Central memory CD4-positive, alpha-beta T cell (primary cell): ENCODE data around the gene CERS6.
"Not testable (repeated sequence)": the region's sequence is repeated elsewhere in the genome, so short reads cannot be mapped to it uniquely, and the experiment has no call there.

ENCODE experiments used
- DNase-seq: peaks from one replicate; pipeline ENCODE4 v3.0.0; 2022

Gene CERS6

DNA sequence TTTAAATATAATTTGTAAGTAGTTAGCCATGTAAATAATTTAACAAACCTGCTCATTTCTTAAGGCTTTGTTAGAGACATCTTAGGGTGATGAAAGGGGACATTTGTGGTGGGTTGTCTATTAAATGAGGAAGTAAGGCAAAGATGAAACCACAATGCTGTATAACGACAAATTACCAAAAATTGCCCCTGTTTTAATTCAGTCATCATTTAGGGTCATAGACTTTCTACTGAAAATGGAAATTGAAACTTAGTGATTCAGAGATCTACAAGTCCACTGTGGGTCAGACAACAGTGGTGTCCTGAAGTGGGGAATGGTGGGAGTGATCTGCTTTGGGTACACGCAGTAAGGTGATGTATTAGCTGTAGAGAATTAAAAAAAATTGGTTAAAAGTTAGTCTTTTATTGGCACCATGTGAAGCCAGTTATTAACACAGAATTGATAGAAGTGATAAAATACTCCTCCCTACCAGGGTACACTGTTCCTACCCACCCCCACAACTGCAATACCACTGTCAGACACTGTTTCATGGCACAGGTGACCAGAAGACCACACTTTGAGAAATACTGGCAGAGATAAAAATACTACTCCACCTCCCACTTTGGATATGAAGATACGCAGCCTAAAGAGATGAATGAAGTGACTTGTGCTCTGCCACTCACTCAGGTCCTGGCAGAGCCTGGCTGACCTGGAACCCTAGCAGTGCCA, 13.4 kb downstream of the CERS6 start:
- DNase-seq: no peak

DNA sequence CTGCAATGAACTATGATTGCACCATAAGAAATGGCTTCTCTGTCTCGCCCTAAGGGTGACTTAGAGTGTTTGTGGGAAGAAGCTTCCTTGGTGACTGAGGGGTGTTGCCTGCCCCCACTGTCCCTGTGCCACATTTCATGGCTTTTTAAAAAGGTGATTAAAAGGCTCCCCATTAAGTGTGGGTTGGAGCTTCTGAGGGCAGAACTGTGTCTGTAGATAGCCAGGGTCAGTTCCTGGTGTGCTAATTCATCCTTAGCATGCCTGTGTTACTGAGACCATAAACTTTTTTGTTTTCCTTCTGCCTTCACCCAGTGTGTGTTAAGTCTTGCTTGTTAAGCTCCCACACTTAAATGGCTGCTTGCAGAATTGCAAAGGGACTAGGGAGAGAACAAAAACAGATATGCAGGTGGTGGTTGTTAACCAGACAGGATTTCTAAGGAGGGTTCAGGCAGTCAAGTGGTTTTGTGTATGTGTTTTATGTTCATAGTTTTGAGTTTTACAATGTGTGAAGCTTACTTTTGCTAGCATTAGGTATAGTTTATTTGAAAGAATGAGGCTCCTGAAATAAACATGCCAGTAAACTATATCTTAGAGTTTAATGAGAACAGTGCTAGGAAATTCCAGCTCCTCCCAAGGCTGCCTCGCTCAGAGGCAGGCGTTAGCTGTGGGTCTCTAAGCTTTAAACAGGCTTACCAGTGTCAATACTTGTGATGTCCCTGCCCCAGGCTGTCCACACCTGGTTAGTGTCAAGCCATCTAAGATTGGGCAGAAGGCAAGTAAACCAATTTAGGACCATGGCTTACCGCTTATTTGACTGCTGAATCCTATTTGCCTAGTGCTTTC, 14.5 kb downstream of the CERS6 start:
- DNase-seq: no peak

DNA sequence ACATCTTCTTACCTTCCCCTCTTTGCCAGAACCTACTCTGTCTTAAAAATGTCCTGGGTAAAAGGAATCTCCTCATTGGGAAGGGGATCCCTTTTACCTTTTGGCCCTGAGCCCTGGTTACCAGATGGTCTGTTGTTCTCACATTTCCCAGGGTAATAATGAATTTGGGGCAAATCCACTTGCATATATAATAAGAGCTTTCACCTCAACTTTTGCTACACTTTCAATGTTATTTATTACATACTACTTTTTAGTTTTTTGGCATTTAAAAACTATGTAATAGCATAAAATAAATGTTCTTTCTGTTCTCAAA, 15.0 kb downstream of the CERS6 start:
- no peak for DNase-seq

DNA sequence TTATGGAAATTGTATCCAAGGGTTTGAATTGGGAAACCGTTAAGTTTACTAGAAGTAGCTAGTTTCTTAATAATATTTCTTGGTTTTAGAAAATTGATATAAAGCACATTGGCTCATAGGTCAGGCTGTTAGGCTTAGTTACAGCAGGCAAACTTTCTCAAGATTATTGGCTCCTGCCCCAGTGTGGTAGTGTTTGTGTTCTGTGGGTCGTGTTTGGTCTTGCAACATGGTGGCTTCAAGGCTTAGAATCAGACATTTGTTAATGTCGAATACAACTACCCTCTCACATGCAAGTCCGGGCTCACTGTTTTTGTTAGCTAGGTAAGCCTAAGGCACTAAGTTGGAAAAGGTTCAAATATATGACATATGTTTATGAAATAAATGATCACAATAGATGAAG, 19.6 kb downstream of the CERS6 start:
- DNase-seq: no peak

GRCh38 chr2:168478206-168478605, 22.1 kb downstream of the CERS6 start:
- DNase-seq: no peak

DNA sequence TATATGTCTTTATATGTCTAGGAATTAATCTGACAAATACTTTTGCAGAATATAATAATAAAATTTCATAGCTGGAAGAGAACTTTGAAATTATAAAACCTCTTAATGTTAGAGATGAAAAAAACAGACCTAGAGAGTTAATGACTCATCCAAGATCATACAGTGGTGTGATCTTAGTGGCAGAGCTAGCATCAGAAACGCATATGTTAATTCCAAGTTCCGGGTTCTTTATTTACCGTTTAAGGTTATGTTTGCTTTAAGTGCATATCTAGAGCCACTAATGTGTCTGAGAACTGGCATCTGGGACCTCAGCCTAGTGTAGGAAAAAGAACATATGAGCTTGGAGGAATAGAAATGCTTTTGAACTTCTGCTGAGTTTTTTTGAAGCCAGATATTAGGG, 24.3 kb downstream of the CERS6 start:
- no peak for DNase-seq

DNA sequence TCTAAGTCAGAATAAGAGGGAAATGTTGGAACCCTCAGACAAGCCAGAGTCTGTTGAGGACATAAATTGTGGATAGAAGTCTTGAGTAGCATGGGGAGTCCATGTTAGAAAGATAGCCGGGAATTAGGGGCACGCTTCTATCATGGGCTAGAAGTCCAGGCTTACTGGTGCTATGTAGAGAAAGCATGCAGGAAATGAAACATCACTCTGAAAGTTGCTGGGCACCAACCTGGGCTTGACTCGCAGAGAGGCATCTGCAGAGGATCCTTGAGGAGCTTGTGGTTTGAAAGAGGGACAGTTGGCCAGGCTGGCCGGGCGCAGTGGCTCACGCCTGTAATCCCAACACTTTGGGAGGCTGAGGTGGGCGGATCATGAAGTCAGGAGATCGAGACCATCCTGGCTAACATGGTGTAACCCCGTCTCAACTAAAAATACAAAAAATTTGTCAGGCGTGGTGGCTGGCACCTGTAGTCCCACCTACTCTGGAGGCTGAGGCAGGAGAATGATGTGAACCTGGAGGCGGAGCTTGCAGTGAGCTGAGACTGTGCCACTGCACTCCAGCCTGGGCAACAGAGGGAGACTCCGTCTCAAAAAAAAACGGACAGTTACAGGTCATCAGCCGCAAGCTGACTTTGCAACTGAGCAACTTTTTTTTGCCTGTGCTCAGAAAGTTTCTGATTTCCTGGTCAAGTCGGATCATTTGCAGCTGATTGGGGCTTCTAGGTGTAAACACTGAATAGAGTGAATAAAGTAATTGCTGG, 24.9 kb downstream of the CERS6 start:
- no peak for DNase-seq

GRCh38 chr2:168482269-168482668, 26.2 kb downstream of the CERS6 start:
- DNase-seq: no peak

GRCh38 chr2:168482952-168483831, 27.1 kb downstream of the CERS6 start:
- DNase-seq: no peak

GRCh38 chr2:168486477-168486876, 30.4 kb downstream of the CERS6 start:
- no peak for DNase-seq

- DNase-seq: peak; percentile 15
Measured at GRCh38 chr2:168490015-168490874, 34.2 kb downstream of the CERS6 start.

GRCh38 chr2:168490946-168491605, 35.0 kb downstream of the CERS6 start:
- DNase-seq: no peak

DNA sequence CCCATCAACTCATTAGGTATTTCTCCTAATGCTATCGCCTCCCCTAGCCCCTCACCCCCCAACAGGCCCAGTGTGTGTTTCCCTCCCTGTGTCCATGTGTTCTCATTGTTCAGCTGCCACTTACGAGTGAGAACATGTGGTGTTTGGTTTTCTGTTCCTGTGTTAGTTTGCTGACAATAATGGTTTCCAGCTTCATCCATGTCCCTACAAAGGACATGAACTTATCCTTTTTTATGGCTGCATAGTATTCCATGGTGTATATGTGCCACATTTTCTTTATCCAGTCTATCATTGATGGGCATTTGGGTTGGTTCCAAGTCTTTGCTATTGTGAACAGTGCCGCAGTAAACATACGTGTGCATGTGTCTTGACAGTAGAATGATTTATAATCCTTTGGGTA, 35.7 kb downstream of the CERS6 start:
- not testable (repeated sequence) for DNase-seq

DNA sequence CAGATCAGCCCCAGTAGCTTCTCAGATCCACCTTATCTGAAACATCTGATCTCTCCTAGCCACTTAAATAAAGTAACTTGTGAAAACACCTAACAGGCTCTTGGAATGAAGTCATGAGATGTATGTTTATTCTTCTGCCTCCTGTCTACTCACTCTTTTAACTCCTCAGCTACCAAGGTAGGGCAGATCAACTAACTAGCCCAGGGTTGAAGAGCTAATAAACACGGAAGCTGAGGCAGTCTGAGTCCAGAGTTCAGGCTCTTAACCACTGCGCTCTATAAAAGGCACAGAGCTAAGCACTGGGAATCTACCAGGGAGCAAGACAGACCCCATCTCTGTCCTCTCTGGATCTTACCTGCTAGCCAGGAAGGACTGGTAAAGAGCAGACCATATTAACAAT, 37.1 kb downstream of the CERS6 start:
- not testable (repeated sequence) for DNase-seq

DNA sequence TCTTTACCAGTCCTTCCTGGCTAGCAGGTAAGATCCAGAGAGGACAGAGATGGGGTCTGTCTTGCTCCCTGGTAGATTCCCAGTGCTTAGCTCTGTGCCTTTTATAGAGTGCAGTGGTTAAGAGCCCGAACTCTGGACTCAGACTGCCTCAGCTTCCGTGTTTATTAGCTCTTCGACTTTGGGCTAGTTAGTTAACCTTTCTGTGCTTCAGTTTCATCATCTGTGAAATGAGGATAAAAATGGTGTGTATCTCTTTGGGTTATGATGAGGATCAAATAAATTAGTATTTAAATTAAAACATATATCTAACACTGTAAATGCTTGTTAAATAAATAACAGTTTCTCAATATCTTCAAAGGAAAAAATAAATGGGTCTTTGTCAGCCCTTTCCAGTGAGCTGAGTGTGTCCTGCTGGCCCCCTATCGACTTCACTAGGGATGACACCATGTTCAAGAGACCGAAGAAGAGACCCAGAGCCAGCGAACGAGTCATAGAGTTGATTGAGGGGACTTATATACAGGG, 38.2 kb downstream of the CERS6 start:
- DNase-seq: no peak

GRCh38 chr2:168495524-168495923, 39.5 kb downstream of the CERS6 start:
- DNase-seq: no peak

GRCh38 chr2:168496906-168497305, 40.8 kb downstream of the CERS6 start:
- no peak for DNase-seq

- DNase-seq: no peak
Measured at GRCh38 chr2:168499500-168499899, 43.4 kb downstream of the CERS6 start.

DNA sequence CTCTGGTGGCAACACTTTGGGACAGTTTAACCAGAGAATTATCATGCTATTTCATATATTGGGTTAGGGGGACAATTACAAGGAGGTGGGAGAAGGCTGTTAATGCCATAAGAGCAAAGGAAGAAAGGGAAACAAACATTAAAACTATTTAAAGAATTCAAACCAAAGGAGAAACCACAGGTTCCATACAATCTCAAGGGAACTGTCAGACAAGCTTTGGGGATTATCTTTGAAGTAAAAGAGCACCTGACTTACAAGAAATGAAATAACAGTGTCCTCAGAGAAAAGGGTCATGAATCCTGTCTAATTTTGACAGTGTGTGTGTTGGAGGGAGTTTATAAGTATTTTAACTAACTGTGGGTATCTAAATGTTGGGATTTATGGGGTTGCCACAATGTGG, 44.4 kb downstream of the CERS6 start:
- DNase-seq: no peak

DNA sequence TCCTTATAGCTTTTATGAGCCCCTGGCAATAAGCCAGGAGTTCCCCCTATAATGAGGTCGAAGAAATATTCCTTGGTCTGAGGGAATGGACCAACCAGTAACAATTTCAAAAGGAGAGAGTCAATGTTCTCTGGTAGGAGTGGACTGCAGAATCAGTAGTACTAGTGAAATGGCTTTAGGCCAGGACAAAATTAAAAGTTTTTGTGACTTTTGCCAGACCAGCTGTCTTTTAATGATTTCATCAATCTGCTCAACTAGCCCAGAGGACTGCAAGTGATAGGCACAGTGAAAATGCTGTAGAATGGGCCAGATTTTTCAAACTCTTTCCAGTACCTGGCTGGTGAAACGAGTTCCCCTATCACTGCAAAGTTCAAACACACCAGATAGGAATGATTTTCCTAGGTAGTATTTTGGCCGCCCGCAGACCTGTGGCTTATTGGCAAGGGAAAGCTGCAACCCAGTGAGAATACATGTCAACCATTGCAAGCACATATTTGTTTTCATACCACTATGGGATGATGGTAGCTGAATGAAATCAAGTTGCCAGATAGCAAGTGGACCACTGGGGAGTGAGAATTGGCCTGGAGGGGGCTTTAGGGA, 45.5 kb downstream of the CERS6 start:
- no peak for DNase-seq
